Measurements from ENCODE around the gene DTX3.

The DTX3 gene

DNA sequence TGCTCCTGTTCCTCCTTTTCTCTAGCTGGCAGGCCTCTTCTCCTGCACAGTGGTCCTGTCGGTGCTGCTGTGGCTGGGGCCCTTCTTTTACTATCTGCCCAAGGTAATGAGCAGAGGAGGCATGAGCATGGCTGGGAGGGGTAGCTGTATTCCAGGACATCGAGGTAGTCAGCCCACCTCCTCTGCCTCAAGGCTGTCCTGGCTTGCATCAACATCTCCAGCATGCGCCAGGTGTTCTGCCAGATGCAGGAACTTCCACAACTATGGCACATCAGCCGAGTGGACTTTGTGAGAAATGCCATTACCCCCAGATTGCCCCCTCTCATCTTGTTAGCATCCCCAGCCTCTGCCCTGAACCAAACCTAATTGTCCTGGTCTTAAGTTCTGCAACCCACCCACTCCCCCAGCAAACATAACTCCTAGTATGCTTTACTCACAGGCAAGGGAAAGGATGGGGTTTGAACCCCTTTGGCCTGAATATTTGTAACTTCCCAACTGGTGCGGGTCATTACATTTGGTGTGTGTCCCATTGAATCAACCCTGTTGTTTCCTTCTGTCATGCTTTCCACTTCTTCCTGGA, 19.3 kb downstream of the DTX3 start:
- H3K27me3 Mint-ChIP-seq (ENCODE audit: low read depth, poor library complexity): peaks cover 100% of the 10 kb centered on the region
- H3K4me1 Mint-ChIP-seq: peaks cover 48% of the 10 kb centered on the region
- H3K9me3 Mint-ChIP-seq: peaks cover under 1% of the 10 kb centered on the region
- TF ChIP-seq, protein P1, sequence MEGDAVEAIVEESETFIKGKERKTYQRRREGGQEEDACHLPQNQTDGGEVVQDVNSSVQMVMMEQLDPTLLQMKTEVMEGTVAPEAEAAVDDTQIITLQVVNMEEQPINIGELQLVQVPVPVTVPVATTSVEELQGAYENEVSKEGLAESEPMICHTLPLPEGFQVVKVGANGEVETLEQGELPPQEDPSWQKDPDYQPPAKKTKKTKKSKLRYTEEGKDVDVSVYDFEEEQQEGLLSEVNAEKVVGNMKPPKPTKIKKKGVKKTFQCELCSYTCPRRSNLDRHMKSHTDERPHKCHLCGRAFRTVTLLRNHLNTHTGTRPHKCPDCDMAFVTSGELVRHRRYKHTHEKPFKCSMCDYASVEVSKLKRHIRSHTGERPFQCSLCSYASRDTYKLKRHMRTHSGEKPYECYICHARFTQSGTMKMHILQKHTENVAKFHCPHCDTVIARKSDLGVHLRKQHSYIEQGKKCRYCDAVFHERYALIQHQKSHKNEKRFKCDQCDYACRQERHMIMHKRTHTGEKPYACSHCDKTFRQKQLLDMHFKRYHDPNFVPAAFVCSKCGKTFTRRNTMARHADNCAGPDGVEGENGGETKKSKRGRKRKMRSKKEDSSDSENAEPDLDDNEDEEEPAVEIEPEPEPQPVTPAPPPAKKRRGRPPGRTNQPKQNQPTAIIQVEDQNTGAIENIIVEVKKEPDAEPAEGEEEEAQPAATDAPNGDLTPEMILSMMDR (IDR thresholded peaks at IDR 0.05): no peak
- no peaks in the 10 kb centered on the region for H3K36me3 Mint-ChIP-seq (ENCODE audit: low read depth)
- H3K4me3 Mint-ChIP-seq: no peak overlapping the region
- no peak overlapping the region for H3K27ac Mint-ChIP-seq
- DNase-seq: no peak

DNA sequence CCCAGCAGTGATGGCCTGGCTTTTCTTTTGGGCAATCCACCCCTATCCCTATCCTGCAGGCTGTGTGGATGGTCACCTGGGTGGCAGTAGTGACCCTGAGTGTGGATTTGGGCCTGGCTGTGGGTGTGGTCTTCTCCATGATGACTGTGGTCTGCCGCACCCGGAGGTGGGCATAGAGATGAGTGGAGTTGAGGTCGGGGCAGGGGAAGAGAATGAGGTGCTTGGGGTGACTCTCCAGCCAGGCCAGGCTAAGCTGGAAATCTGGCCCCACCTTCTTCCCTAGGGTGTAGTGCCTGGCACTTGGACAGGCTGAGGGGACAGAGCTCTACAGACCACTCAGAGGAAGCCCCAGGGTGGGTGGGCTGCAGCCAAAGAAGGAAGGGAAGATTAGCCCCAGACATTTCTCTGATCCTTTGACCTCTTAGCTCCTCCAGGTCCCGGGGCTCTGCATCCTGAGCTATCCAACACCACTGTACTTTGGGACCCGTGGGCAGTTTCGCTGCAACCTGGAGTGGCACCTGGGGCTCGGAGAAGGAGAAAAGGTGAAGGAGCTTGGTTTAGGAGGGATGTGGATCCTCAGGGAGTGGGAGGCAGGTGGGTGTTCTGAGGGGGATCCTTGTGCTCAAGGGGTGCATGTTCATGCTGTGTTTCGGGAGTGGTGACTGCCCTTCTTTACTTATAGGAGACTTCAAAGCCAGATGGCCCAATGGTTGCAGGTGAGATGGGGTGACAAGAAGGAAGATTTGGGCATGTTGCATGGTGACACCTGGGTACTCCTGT, 20.0 kb downstream of the DTX3 start:
- no peaks in the 10 kb centered on the region for H3K36me3 Mint-ChIP-seq (ENCODE audit: low read depth)
- no peaks in the 10 kb centered on the region for H3K9me3 Mint-ChIP-seq
- TF ChIP-seq, protein P1 (IDR thresholded peaks at IDR 0.05): no peak
- H3K27ac Mint-ChIP-seq: no peak overlapping the region
- peaks cover 100% of the 10 kb centered on the region for H3K27me3 Mint-ChIP-seq (ENCODE audit: low read depth, poor library complexity)
- DNase-seq: no peak
- H3K4me3 Mint-ChIP-seq: no peak overlapping the region
- H3K4me1 Mint-ChIP-seq: peaks cover 42% of the 10 kb centered on the region

GRCh38 chr12:57625261-57626032, 20.8 kb downstream of the DTX3 start:
- DNase-seq: no peak
- Mint-ChIP-seq H3K36me3 (ENCODE audit: low read depth) (no peaks in the 10 kb centered on the region), H3K4me3 (no peak overlapping the region), H3K27ac (no peak overlapping the region), H3K9me3 (no peaks in the 10 kb centered on the region), H3K27me3 (ENCODE audit: low read depth, poor library complexity) (peaks cover 100% of the 10 kb centered on the region), H3K4me1 (peaks cover 38% of the 10 kb centered on the region)
- TF ChIP-seq, protein P1 (IDR thresholded peaks at IDR 0.05): no peak

DNA sequence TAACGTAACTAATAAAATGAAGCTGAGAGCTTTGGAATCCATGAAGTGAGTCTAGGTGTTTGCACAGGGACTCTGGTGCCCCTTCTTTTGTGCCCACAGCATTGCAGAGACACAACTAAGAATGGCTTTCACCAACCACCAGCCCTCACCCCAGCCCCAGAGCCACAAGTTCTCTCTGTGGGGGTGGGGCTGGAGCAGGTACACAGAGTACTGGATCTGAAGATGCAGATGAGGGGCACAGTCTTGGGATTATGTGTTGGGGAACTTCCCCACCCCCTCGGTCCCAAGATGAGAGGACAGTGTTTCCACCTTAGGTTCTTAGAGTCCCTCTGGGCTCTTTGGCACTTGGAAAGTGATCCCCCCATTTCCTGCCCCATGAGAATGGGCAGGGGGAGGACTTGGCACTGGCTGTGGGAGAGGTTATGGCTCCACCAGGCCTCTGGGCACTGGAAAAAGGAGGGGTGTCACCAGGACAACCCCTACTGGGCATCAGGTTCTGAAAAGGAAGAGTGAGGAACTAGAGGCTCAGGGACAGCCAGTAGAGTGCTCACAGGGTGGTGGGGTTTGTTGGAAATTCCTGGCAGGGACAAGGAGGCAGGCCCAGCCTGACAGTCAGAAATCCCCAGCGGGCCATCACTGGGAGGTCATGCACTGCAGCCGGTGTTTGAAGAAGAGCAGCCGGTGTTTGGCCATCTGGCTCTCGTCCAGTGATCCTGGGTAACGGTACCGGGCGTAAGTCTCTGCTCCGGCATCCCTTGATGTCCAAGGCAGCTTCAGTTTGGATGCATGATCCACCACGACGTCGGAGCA, 21.7 kb downstream of the DTX3 start:
- H3K36me3 Mint-ChIP-seq (ENCODE audit: low read depth): no peaks in the 10 kb centered on the region
- no peak overlapping the region for H3K4me3 Mint-ChIP-seq
- peak; percentile 21 for DNase-seq
- peaks cover 100% of the 10 kb centered on the region for H3K27me3 Mint-ChIP-seq (ENCODE audit: low read depth, poor library complexity)
- peaks cover 30% of the 10 kb centered on the region for H3K4me1 Mint-ChIP-seq
- H3K9me3 Mint-ChIP-seq: no peaks in the 10 kb centered on the region
- no peak overlapping the region for H3K27ac Mint-ChIP-seq
- TF ChIP-seq, protein P1 (IDR thresholded peaks at IDR 0.05): no peak

GRCh38 chr12:57626921-57627445, 22.4 kb downstream of the DTX3 start:
- H3K36me3 Mint-ChIP-seq (ENCODE audit: low read depth): no peaks in the 10 kb centered on the region
- TF ChIP-seq, protein P1 (IDR thresholded peaks at IDR 0.05): no peak
- no peak overlapping the region for H3K4me3 Mint-ChIP-seq
- peaks cover 100% of the 10 kb centered on the region for H3K27me3 Mint-ChIP-seq (ENCODE audit: low read depth, poor library complexity)
- H3K4me1 Mint-ChIP-seq: peaks cover 29% of the 10 kb centered on the region
- no peaks in the 10 kb centered on the region for H3K9me3 Mint-ChIP-seq
- DNase-seq: no peak
- H3K27ac Mint-ChIP-seq: no peak overlapping the region

Data from nephron progenitor cell (in vitro differentiated cells).